Testis (tissue), 3 donors: ENCODE measurements around the gene HKDC1. TPM values are rescaled to one million over a fixed set of nuclear protein-coding genes. Genes with fewer than 3 reads are reported as not detected.

Source experiments
- DNase-seq: peaks from one replicate; pipeline ENCODE4 v3.0.0-alpha.2; 2019
- H3K27ac ChIP-seq, 2 donors: fragments of 200-600 bp; sonication (generic); one replicate each; pipeline ENCODE4 v1.5.1; 2019
- H3K27me3 ChIP-seq: fragments of 200-600 bp; sonication (generic); one replicate; pipeline ENCODE4 v1.5.1; 2019
- H3K36me3 ChIP-seq: fragments of 200-600 bp; sonication (generic); one replicate; pipeline ENCODE4 v1.5.1; 2017; ENCODE audit warnings: low read depth; ENCODE audit errors: missing control alignments
- H3K4me1 ChIP-seq: fragments of 200-600 bp; sonication (generic); one replicate; pipeline ENCODE4 v1.5.1; 2019
- H3K4me3 ChIP-seq, 2 donors: fragments of 200-600 bp; sonication (generic); one replicate each; pipeline ENCODE4 v1.5.1; 2017 to 2019
- H3K9me3 ChIP-seq: fragments of 200-600 bp; sonication (generic); one replicate; pipeline ENCODE4 v1.5.1; 2017
- POLR2A ChIP-seq: fragments of 450-650 bp; IDR thresholded peaks from one replicate; pipeline ENCODE4 v1.6.1; 2017; ENCODE audit warnings: antibody characterized with exemption, mild to moderate bottlenecking, moderate library complexity
- WGBS, 2 donors: methylation state at CpG; one replicate each; pipeline ENCODE4 v1.1.5; 2018; 5-methylcytosine and 5-hydroxymethylcytosine counted together
- intact Hi-C: fragments of 100-400 bp; cut with DNase I; formaldehyde crosslinking; loops from one replicate; pipeline ENCODE4 v1.15.1; 2023; ENCODE audit warnings: low total_unique reads
- polyA plus RNA-seq: library from polyadenylated mRNA; stranded (reverse); fragments of 350-450 nt; fragmentation: Illumina TruSeq; extraction: RNeasy Lipid Tissue Mini Kit (QIAGEN cat#74804); gene quantifications from one replicate; pipeline ENCODE4 v1.2.3, GENCODE V29; 2014; ENCODE audit warnings: low read depth, low replicate concordance; ENCODE audit not compliant: insufficient read depth
- total RNA-seq, 2 donors: library from RNA; depleted of rRNA; stranded (reverse); fragments of >200 nt; gene quantifications; one replicate each; pipeline ENCODE4 v1.2.3, GENCODE V29; 2016
- TF ChIP-seq, protein P1 (sequence below), 3 experiments: fragments of 450-650 bp in 2 of 3; fragments of 200-600 bp in 1 of 3; sonication (generic) in 1 of 3; IDR thresholded peaks; one replicate each; pipeline ENCODE4 v1.5.1; 2016 to 2019; ENCODE audit warnings: antibody characterized with exemption in 3 of 3, mild to moderate bottlenecking in 2 of 3, moderate library complexity in 1 of 3

Gene HKDC1
- total and polyA plus RNA-seq, 3 donors from 2014 or later: 1.9 to 5.4 (median 4.4) TPM

DNA sequence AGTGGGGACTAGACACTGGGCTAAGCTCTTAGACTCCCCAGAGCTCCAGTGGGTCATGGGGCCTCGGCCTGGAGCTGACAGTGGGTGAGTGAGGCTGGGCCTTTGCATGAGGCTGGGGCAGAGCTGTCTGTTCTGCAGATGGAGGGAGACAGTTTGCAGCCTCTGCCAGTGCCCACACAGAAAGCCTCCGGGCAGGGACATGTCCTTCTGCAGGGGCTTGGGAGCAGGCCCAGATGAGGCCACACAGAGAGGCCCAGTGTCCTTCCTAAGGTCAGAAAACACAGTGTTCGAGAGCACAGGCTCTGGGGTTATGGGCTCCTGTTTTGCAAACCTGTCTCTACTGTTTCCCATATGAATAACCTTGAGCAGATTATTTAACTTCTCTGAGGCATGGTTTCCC, 33.0 kb downstream of the HKDC1 start:
- WGBS, 2 donors: 56 to 67% methylated on average over 3 of the region's 3 CpGs
- intact Hi-C loops: no loop called here

DNA sequence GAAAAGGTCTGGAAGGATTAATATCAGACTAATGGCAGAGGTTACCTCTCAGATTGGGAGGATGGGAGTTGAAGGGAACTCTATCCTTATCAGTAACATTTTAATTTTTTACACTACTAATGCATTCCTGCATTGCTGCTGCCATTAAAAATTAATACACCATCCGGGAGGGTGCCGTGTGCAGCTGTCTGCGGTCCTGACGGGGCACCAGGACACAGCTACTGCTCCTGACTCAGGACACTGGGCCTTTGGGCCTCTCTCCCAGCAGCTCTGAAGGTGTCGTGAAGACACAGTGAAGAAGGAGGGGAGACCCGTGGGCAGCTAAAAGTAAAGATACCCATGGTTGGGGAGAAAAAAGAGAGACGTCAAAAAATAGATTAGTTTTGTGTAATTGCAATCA, 34.7 kb downstream of the HKDC1 start:
- no peaks in the 10 kb centered on the region for H3K27me3 ChIP-seq
- H3K27ac ChIP-seq: no peak overlapping the region
- no peaks in the 10 kb centered on the region for H3K4me1 ChIP-seq
- TF ChIP-seq, protein P1, sequence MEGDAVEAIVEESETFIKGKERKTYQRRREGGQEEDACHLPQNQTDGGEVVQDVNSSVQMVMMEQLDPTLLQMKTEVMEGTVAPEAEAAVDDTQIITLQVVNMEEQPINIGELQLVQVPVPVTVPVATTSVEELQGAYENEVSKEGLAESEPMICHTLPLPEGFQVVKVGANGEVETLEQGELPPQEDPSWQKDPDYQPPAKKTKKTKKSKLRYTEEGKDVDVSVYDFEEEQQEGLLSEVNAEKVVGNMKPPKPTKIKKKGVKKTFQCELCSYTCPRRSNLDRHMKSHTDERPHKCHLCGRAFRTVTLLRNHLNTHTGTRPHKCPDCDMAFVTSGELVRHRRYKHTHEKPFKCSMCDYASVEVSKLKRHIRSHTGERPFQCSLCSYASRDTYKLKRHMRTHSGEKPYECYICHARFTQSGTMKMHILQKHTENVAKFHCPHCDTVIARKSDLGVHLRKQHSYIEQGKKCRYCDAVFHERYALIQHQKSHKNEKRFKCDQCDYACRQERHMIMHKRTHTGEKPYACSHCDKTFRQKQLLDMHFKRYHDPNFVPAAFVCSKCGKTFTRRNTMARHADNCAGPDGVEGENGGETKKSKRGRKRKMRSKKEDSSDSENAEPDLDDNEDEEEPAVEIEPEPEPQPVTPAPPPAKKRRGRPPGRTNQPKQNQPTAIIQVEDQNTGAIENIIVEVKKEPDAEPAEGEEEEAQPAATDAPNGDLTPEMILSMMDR (IDR thresholded peaks at IDR 0.05): no peak
- TF ChIP-seq POLR2A: no peak
- H3K9me3 ChIP-seq: no peaks in the 10 kb centered on the region
- DNase-seq: no peak
- H3K36me3 ChIP-seq: no peaks in the 10 kb centered on the region
- intact Hi-C loops: no loop called here
- no peak overlapping the region for H3K4me3 ChIP-seq
- 56 to 74% methylated on average over 7 of the region's 7 CpGs for WGBS, 2 donors

More for the DNA sequence above, 33.0 kb downstream of the HKDC1 start:
- Histone ChIP-seq H3K9me3 (no peaks in the 10 kb centered on the region), H3K36me3 (no peaks in the 10 kb centered on the region), H3K27ac (no peak overlapping the region), H3K4me3 (no peak overlapping the region), H3K27me3 (no peaks in the 10 kb centered on the region), H3K4me1 (no peaks in the 10 kb centered on the region)
- TF ChIP-seq, protein P1 (IDR thresholded peaks at IDR 0.05): no peak
- no peak for TF ChIP-seq POLR2A
- DNase-seq: no peak

DNA sequence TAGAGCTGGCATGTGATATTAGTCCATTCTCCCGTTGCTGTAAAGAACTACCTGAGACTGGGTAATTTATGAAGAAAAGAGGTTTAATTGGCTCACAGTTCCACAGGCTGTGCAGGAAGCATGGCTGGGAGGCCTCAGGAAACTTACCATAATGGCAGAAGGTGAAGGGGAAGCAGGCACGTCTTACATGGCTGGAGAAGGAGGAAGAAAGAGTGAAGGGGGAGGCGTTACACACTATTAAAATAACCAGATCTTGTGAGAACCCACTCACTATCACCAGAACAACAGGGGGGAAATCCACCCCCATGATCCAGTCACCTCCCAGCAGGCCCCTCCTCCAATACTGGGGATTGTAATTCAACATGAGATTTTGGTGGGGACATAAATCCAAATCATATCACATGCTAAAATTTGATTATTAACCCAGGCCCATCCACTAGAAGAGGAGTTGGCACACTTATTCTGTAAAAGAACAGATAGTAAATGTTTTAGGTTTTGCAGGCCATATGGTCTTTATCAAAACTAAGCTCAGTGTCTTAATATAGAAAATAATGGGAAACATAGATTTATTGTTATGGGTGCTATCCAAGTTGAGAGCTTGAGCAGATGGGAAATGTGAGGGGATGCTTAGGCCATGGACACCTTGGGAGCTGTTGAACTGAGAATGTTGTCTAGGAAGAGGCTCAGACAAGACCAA, 39.6 kb downstream of the HKDC1 start:
- H3K27ac ChIP-seq: no peak overlapping the region
- intact Hi-C loops: no loop called here
- DNase-seq: no peak
- 85 to 87% methylated on average over 3 of the region's 3 CpGs for WGBS, 2 donors
- H3K27me3 ChIP-seq: no peaks in the 10 kb centered on the region
- no peaks in the 10 kb centered on the region for H3K36me3 ChIP-seq
- H3K9me3 ChIP-seq: no peaks in the 10 kb centered on the region
- TF ChIP-seq, protein P1 (IDR thresholded peaks at IDR 0.05): no peak
- no peak for TF ChIP-seq POLR2A
- H3K4me3 ChIP-seq: no peak overlapping the region
- no peaks in the 10 kb centered on the region for H3K4me1 ChIP-seq

DNA sequence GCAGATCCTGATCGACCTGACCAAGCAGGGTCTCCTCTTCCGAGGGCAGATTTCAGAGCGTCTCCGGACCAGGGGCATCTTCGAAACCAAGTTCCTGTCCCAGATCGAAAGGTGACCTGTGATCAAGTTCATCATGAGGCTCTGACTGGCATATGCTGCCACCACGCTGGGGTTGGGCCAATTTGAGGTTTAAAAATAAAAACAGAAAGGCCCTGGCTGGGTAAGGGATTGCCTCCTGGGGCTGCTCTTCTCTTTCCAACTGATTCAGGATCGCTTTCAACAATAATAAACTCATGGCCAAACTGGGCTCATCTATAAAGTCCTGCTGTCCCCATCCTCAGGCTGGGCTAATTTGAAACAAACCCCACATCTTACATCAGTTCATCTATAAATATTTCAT, 41.1 kb downstream of the HKDC1 start:
- no peak for TF ChIP-seq POLR2A
- TF ChIP-seq, protein P1 (IDR thresholded peaks at IDR 0.05): no peak
- no peaks in the 10 kb centered on the region for H3K36me3 ChIP-seq
- no peak overlapping the region for H3K27ac ChIP-seq
- no peak overlapping the region for H3K4me3 ChIP-seq
- no peaks in the 10 kb centered on the region for H3K9me3 ChIP-seq
- no peak for DNase-seq
- WGBS, 2 donors: 78 to 93% methylated on average over 8 of the region's 8 CpGs
- no peaks in the 10 kb centered on the region for H3K27me3 ChIP-seq
- intact Hi-C loops: no loop called here
- H3K4me1 ChIP-seq: no peaks in the 10 kb centered on the region

DNA sequence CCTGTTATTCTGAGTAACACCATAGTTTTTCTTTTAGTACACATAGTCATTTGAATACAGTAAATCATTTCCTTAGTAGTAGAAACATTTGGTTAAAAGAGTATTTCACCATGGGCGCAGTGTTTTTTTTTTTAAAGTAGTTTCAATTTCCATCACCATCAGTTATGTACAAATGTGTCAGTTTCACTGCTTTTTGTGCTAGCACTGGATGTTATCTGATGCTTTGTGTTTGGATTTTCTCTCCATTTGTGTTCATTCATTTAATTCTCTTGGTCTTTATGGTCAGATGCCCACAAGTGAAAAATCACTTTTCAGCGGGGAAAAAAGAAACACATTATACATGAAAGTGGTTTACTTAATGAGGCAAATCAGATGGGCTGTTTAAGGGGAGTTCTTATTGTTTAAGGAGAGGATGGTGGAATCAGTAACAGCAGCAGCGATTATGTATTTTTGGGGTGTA, 42.2 kb downstream of the HKDC1 start:
- DNase-seq: no peak
- Histone ChIP-seq H3K36me3 (no peaks in the 10 kb centered on the region), H3K9me3 (no peaks in the 10 kb centered on the region), H3K27me3 (no peaks in the 10 kb centered on the region), H3K27ac (no peak overlapping the region), H3K4me3 (no peak overlapping the region), H3K4me1 (no peaks in the 10 kb centered on the region)
- WGBS, 2 donors: 71 to 86% methylated on average over 3 of the region's 3 CpGs
- no peak for TF ChIP-seq POLR2A
- TF ChIP-seq, protein P1 (IDR thresholded peaks at IDR 0.05): no peak
- intact Hi-C loops: no loop called here
